Thoracic aorta (tissue), 2 donors: ENCODE data around the gene RAB3IL1. TPM values are rescaled to one million over a fixed set of nuclear protein-coding genes. Genes with fewer than 3 reads are reported as not detected.

Experiments
- ATAC-seq: fragments of 150-250 bp; one replicate; pipeline ENCODE4 v1.8.0; 2017; ENCODE audit warnings: low read depth; ENCODE audit not compliant: insufficient number of reproducible peaks, low FRiP score
- DNase-seq: peaks from one replicate; pipeline ENCODE4 v3.0.0-alpha.2; 2020; ENCODE audit warnings: low spot score
- H3K27ac ChIP-seq, 2 donors: fragments of 200-600 bp; sonication (generic); 1 replicate in 1 of 2; 2 replicates in 1 of 2; pipeline ENCODE4 v1.5.1; 2016; ENCODE audit warnings: mild to moderate bottlenecking in 2 of 2, moderate library complexity in 2 of 2
- H3K27me3 ChIP-seq: fragments of 200-600 bp; sonication (generic); replicated peaks from 2 replicates; pipeline ENCODE4 v1.6.0; 2016; ENCODE audit warnings: mild to moderate bottlenecking; ENCODE audit not compliant: insufficient read depth
- H3K36me3 ChIP-seq: fragments of 200-600 bp; sonication (generic); one replicate; pipeline ENCODE4 v1.5.1; 2016
- H3K4me1 ChIP-seq, 2 donors: fragments of 200-600 bp; sonication (generic); 1 replicate in 1 of 2; 2 replicates in 1 of 2; pipeline versions ENCODE4 v1.5.1 to v1.6.0; 2016; ENCODE audit warnings: low read depth in 2 of 2, mild to moderate bottlenecking in 1 of 2; ENCODE audit not compliant: control insufficient read depth in 1 of 2
- H3K4me3 ChIP-seq: fragments of 200-600 bp; sonication (generic); 2 replicates; pipeline ENCODE4 v1.5.1; 2016; ENCODE audit warnings: mild to moderate bottlenecking
- H3K9me3 ChIP-seq: fragments of 200-600 bp; sonication (generic); 2 replicates; pipeline ENCODE4 v1.5.1; 2016
- total RNA-seq, 2 donors: library from RNA; depleted of rRNA; stranded (reverse); fragments of >200 nt; gene quantifications; one replicate each; pipeline versions ENCODE4 v1.1.0 to v1.2.3, GENCODE V29; 2016
- TF ChIP-seq, protein P1 (sequence below): fragments of 200-600 bp; sonication (generic); IDR thresholded peaks from one replicate; pipeline ENCODE4 v1.5.1; 2019; ENCODE audit warnings: antibody characterized with exemption

Gene RAB3IL1
- total RNA-seq, 2 donors from 2014 or later = 20.8 to 45.4 TPM

DNA sequence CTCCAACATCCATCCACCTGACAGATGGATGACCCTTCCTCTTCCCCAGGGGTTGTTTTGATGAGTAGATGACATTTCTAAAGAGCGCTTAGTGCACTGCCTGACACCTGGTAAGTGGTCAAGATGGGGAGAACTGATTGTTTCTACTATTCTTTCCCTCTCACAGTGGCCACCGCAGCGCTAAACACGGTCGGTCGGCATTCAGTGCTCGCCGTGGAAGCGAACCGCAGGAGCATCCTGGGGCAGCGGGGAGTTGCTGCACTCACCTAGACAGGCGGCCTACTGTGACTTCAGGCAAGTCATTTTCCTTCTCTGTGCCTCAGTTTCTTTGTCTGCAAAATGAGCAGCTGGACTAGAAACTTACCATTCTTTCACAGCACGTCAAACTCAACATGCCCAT is 27.8 kb upstream of the RAB3IL1 start:
- Histone ChIP-seq H3K4me1 (peaks cover 0 to 18% of the 10 kb centered on the region in 2 donors), H3K4me3 (no peak overlapping the region), H3K27me3 (no peaks in the 10 kb centered on the region), H3K36me3 (no peaks in the 10 kb centered on the region), H3K27ac (no peak overlapping the region), H3K9me3 (no peaks in the 10 kb centered on the region)
- no peak for DNase-seq
- TF ChIP-seq, protein P1, sequence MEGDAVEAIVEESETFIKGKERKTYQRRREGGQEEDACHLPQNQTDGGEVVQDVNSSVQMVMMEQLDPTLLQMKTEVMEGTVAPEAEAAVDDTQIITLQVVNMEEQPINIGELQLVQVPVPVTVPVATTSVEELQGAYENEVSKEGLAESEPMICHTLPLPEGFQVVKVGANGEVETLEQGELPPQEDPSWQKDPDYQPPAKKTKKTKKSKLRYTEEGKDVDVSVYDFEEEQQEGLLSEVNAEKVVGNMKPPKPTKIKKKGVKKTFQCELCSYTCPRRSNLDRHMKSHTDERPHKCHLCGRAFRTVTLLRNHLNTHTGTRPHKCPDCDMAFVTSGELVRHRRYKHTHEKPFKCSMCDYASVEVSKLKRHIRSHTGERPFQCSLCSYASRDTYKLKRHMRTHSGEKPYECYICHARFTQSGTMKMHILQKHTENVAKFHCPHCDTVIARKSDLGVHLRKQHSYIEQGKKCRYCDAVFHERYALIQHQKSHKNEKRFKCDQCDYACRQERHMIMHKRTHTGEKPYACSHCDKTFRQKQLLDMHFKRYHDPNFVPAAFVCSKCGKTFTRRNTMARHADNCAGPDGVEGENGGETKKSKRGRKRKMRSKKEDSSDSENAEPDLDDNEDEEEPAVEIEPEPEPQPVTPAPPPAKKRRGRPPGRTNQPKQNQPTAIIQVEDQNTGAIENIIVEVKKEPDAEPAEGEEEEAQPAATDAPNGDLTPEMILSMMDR = no peak
- ATAC-seq = no peak

DNA sequence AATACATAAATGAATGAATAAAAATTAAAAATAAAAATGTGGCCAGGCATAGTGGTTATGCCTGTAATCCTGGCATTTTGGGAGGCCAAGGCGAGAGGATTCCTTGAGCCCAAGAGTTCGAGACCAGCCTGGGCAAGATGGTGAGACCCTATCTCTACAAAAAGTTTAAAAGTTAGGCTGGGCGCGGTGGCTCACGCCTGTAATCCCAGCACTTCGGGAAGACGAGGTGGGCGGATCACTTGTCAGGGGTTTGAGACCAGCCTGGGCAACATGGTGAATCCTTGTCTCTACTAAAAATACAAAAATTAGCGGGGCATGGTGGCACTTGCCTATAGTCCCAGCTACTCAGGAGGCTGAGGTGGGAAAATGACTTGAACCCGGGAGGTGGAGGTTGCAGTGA is 23.1 kb upstream of the RAB3IL1 start:
- ATAC-seq = no peak
- Histone ChIP-seq H3K36me3 (no peaks in the 10 kb centered on the region), H3K27ac (no peak overlapping the region), H3K9me3 (peaks cover 3% of the 10 kb centered on the region), H3K4me1 (no peaks in the 10 kb centered on the region), H3K4me3 (no peak overlapping the region), H3K27me3 (no peaks in the 10 kb centered on the region)
- TF ChIP-seq, protein P1 = no peak
- no peak for DNase-seq

DNA sequence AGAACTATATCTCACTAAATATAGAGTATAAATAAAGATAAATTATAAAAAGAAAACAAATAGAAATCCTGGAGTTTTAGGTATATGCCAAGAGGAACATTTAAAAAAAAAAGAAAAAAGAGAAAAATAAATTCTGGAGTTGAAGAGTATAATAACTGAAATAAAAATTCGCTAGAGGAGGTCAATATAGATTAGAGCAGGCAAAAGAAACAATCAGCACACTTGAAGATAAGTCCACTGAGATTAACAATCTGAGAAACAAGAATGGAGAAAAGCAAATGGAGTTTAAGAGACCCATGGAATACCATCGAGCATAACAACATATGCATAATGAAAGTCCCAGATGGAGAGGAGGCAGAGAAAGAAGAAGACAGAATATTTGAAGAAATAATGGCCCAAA is 18.5 kb upstream of the RAB3IL1 start:
- Histone ChIP-seq H3K4me3 (no peak overlapping the region), H3K4me1 (no peaks in the 10 kb centered on the region), H3K27me3 (no peaks in the 10 kb centered on the region), H3K36me3 (no peaks in the 10 kb centered on the region), H3K27ac (no peak overlapping the region), H3K9me3 (peaks cover 3% of the 10 kb centered on the region)
- no peak for DNase-seq
- ATAC-seq = no peak
- TF ChIP-seq, protein P1 = no peak

DNA sequence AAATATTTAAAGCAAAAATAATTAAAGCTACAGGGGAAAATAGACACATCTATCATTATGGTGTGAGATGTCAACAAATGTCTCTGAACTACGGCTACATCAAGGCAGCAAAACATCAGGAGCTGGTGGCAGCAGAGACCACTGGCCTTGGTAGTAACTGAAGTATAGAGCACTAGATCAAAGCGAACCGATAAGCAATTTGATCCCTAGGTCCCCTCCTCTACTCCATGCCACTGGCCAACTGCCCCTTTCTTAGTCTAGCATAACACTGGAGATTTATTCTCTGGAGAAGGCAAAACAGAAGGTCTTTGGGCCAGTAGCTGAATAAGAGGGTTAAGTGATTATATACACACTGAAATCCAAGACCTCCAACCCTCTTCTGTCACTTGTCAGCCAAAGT is 13.6 kb upstream of the RAB3IL1 start:
- Histone ChIP-seq H3K36me3 (no peaks in the 10 kb centered on the region), H3K27me3 (no peaks in the 10 kb centered on the region), H3K4me1 (no peaks in the 10 kb centered on the region), H3K27ac (no peak overlapping the region), H3K4me3 (no peak overlapping the region), H3K9me3 (no peaks in the 10 kb centered on the region)
- TF ChIP-seq, protein P1 = no peak
- DNase-seq = no peak
- ATAC-seq = no peak

DNA sequence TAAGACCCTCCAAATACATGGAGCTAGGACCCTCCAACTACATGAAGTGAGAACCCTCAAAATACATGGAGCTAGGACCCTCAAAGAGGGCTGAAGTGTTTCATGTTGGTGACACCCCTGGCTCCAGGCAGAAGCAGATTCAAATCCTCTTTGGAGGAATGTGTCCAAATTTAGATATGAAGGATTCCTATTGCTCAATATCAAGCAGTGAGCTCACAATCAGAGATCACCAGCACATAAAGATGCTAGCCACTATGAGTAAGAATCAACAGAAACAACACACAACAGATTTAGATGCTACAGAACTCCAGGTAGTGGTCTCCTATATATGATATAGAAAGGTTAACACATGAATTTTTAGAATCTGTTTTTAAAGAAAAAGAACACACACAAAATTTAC is 11.2 kb upstream of the RAB3IL1 start:
- H3K27me3 ChIP-seq = no peaks in the 10 kb centered on the region
- no peak overlapping the region for H3K4me3 ChIP-seq
- no peak for DNase-seq
- no peaks in the 10 kb centered on the region for H3K4me1 ChIP-seq
- H3K27ac ChIP-seq = no peak overlapping the region
- ATAC-seq = no peak
- no peaks in the 10 kb centered on the region for H3K36me3 ChIP-seq
- no peaks in the 10 kb centered on the region for H3K9me3 ChIP-seq
- TF ChIP-seq, protein P1 = no peak
